Cerebellar nuclear complex (tissue), 1 donor: ENCODE results near the gene CLMN.

ENCODE experiments used
- DNase-seq, 2 experiments: peaks; one replicate each; lab custom pipeline; 2025; lab: John Stamatoyannopoulos, UW

CLMN gene

DNA sequence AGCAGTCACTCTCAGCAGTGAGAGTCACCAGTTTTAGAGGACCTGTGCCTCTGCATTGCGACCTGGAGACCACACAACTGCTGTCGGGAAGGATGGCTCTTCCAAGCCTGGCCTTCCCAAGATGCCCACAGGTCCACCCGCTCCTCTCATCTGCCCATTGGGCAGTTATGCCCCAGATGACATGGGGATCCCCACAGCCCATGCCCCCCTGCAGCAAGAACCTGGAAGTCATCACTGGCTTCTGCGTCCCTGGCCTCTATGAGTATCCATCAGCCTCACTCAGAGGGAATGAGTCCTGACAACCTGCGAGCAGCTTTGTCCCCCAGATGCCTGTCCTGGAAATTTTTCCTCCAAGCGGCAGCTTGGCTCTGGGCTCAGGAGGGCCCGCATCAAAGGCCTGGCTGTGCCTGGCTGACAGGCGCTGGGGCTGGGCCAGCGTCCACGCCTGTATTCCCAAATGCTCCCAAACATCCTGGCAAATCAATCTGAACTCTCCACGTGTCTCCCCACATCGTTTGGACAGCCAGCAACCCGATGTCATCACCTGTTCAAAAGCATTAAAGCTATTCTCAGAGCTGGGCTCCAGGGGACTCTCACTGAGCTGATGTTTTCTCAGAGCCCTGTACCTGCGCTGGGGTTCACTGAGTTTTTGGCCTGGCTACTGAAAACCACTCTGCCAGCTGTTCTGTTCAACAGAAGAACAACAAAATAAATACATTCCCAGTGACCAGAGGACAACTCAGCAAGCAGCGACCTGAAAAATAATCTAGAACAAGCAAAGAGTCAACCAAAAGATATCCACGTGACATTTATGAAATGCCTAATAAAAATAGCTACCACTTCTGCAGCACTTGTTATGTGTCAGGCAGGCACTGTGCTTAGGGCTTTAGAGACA lies 57.8 kb downstream of the CLMN start:
- DNase-seq = no peak

- DNase-seq = no peak
Measured at GRCh38 chr14:95260537-95261361, 59.0 kb downstream of the CLMN start.

GRCh38 chr14:95258754-95259593 lies 60.7 kb downstream of the CLMN start:
- no peak for DNase-seq

DNA sequence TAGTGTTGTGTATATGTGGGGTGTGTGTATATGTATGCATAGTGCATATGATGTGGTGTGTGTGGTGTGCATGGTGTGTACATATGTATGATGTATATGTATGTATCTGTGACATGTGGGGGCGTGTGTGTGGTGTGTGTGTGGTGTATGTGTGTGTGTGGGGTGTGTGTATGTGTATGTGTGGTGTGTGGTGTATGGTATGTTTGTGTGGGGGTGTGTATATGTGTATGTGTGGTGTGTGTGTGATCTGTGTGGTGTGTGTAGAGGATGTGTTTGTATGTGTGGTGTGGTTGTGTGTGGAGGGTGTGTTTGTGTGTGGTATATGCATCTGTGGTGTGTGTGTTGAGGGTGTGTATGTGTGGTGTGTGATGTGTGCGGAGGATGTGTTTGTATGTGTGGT lies 61.6 kb downstream of the CLMN start:
- DNase-seq = no peak

GRCh38 chr14:95257521-95257920 lies 62.2 kb downstream of the CLMN start:
- DNase-seq = no peak

DNA sequence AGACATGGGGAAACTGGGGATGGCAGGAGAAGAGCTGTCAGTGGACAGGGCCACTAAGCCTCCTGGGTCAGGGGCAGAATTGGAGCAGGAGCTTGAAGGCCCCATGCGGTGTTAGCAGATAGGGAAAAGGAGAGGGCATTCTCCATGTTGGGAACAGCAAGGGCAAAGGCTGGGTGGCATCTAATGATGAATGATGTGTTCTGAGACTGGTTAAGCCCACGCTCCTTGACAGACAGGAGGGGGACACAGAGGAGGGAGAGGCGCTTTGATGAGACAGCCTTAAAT lies 63.0 kb downstream of the CLMN start:
- no peak for DNase-seq

DNA sequence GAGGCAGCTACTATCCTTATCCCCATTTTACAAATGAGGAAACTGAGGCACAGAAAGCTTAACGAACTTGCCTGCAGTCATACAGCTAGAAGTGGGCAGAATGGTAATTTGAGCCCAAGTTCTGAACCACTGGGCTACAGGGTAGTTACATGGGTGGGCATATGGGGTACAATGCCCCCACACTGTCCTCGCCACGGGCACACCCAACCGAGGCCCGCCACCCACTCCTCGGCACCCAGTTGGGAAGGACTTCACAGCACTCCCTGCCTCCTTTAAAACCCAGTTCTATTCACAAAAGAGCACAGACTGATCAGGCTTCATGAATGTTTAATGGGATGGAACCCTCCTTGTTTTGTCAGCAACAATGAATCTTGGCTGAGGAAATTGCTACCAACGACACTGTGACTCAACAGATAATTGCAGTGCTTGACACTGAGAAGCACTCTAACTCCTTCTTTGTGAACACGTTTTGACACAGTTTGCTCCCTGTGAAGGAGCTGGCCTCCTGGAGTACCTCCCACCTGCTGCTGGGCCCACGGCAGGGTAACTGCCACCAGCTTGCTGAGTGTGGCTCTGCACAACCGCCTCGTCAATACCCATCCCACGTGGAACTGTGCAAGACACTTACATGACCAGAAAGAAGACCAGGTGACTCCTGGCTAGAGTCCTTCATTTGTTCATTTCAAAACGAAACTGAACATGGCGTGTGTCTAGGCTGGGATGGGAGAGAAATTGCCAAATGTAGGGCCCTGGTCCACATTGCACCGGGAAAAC lies 63.5 kb downstream of the CLMN start:
- DNase-seq = no peak

DNA sequence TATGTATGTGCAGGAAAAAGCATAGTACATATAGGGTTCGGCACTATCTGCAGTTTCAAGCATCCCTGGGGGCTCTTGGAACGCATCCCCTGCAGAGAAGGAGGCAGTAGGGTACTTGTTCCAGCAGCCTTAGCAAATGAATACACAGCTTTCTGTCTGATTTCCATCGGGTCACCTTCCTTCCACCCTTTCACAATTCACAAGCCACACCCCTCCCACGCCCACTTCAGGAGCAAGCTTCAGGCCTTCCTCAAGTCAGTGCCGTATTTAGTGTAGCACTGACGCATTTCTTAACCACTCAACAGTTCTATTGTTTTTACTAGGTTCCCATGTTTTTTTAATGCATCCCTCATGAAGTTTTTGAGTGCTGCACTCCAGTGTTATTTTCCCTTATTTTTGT lies 64.2 kb downstream of the CLMN start:
- DNase-seq = no peak

DNA sequence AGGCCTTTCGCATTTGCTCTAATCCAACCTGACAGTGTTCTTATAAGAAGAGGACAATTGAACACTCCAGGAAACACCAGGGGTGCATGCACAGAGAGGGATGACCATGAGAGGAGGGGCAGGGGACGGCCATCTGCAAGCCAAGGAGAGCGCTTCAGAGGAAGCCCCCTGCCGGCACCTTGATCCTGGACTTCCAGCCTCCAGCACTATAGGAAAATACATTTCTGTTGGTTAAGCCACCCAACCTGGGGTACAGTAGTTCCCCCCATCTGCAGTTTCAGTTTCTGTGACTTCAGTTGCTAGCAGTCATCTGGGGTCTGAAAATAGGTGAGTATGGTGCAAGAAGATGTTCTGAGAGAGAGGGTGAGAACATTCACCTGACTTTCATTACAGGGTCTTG lies 64.7 kb downstream of the CLMN start:
- no peak for DNase-seq

- no peak for DNase-seq
Measured at GRCh38 chr14:95254288-95254687, 65.4 kb downstream of the CLMN start.

DNA sequence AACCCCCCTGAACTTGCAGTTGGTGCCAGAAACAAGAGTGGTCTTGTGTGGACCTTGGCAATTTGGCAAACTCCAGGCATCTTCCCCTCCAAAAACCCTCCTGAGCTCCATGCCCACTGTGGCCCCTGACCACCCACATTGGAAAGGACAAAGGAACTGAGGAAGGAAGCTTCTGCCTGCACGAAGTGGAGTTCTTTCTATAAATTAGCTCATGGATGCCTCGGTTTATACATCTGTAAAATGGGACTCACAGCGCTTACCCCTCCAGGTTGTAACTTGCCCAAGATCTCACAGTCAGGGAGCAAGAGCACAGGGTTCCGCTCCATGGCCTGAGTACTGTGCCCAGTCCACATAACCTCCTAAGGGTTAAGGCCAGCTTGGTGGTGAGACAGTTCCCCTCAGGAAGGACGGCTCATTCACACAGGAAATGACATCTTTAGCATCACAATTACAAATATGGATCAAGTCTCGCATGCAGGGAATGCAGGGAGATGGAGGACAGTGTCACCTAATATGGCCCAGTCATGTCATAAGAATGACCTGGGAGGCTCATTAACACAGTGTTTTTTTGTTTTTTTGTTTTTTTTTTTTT lies 66.6 kb downstream of the CLMN start:
- no peak for DNase-seq

DNA sequence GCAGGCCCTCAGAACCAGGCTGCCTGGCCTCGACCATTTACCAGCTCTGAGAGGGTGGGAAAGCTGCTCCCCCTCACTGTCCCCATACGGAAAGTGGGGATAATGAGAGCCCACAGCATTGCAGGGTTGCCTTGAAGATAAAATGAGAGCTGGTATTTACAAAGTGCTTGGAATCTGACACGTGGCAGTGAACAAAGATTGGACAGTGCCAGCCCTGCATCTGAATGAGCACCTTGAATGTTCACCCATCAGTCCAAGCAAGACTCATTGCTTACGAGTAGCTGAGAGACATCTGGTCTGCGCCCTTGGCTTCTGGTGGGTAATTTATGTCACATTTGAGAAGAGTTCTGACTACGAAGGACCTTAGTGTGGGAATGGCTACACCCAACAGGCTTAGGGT lies 67.5 kb downstream of the CLMN start:
- DNase-seq = no peak

GRCh38 chr14:95250936-95251335 lies 68.8 kb downstream of the CLMN start:
- DNase-seq = no peak

GRCh38 chr14:95250140-95250769 lies 69.5 kb downstream of the CLMN start:
- DNase-seq = no peak

GRCh38 chr14:95248432-95248831 lies 71.3 kb downstream of the CLMN start:
- DNase-seq = no peak

GRCh38 chr14:95246870-95247269 lies 72.8 kb downstream of the CLMN start:
- no peak for DNase-seq

- DNase-seq = no peak
Measured at GRCh38 chr14:95245334-95245733, 74.4 kb downstream of the CLMN start.

- no peak for DNase-seq
Measured at GRCh38 chr14:95244587-95244986, 75.1 kb downstream of the CLMN start.

- no peak for DNase-seq
Measured at GRCh38 chr14:95242870-95243269, 76.8 kb downstream of the CLMN start.

- no peak for DNase-seq
Measured at GRCh38 chr14:95240859-95241813, 78.6 kb downstream of the CLMN start.
